Measurements from ENCODE around the gene HS6ST1. TPM values are rescaled to one million over a fixed set of nuclear protein-coding genes. Genes with fewer than 3 reads are reported as not detected.

The HS6ST1 gene
- total and polyA plus RNA-seq, 4 donors, result 3.0 to 17.4 (median 8.9) TPM

Other genes with a start within 250 kb of the HS6ST1 start
- gene UGGT1, start 227.7 kb downstream of the HS6ST1 start, total RNA-seq, result 10 to 100 TPM; 38.1 to 39.2 TPM
- 10 to 100 TPM in 1 of 2 donors, 1 to 10 TPM in 1; 3.0 to 10.2 TPM for gene UGGT1, start 227.7 kb downstream of the HS6ST1 start, polyA plus RNA-seq

Data from aorta (tissue), 4 donors.